ENCODE results near the gene MSH6. TPM values are rescaled to one million over a fixed set of nuclear protein-coding genes. Genes with fewer than 3 reads are reported as not detected.

MSH6 gene
- total RNA-seq, 1 donor from 2014 or later, result 128 TPM

GRCh38 chr2:47769318-47769717 lies 13.6 kb upstream of the MSH6 start:
- Mint-ChIP-seq H3K27me3 (ENCODE audit: insufficient read depth) (peaks cover 2% of the 10 kb centered on the region), H3K36me3 (ENCODE audit: low read depth) (no peaks in the 10 kb centered on the region), H3K27ac (no peak overlapping the region), H3K9me3 (no peaks in the 10 kb centered on the region), H3K4me3 (no peak overlapping the region), H3K4me1 (ENCODE audit: low read depth) (peaks cover 11% of the 10 kb centered on the region)
- intact Hi-C loops (cut with micrococcal nuclease), result loop anchor here (5.0 to 10.0 kb wide), 4 partner anchors 115 to 332 kb away; no protein-coding TSS in a partner anchor
- no peak for DNase-seq (ENCODE audit: low spot score)

DNA sequence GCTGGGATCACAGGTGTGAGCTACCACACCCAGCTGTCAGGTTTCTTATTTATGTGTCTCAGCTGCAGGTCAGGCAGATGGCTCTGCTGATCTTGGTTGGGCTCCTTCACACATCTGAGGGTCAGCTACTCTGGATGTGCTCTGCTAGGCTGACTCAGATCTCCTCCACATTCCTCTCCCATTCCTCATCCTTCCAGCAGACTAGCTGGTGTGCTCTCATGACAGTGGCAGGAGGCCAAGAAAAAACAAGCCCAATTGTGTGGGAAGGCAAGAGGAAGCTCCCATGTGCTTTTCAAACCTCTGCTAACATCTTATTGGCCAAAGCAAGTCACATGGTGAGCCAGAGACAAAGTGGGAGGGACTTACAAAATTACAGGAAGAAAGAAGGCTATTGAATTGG lies 11.7 kb upstream of the MSH6 start:
- intact Hi-C loops (cut with micrococcal nuclease), result no loop called here
- Mint-ChIP-seq H3K27me3 (ENCODE audit: insufficient read depth) (peaks cover 2% of the 10 kb centered on the region), H3K9me3 (no peaks in the 10 kb centered on the region), H3K4me3 (no peak overlapping the region), H3K36me3 (ENCODE audit: low read depth) (no peaks in the 10 kb centered on the region), H3K4me1 (ENCODE audit: low read depth) (peaks cover 11% of the 10 kb centered on the region), H3K27ac (no peak overlapping the region)
- DNase-seq (ENCODE audit: low spot score), result no peak

DNA sequence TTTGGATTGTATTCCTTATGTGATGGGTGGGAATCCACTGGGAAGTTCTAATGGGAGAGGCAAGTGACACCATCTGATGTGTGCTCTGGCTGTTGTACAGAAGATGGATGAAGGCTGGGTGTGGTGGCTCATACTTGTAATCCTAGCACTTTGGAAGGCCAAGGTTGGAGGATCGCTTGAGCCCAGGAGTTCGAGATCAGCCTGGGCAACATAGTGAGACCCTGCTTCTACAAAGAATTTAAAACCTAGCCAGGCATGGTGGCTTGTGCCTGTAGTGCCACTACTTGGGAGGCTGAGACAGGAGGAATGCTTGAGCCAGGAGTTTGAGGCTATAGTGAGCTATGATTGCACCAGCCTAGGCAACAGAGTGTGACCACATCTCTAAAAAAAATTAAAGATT lies 10.6 kb upstream of the MSH6 start:
- Mint-ChIP-seq H3K36me3 (ENCODE audit: low read depth) (no peaks in the 10 kb centered on the region), H3K4me1 (ENCODE audit: low read depth) (peaks cover 11% of the 10 kb centered on the region), H3K27me3 (ENCODE audit: insufficient read depth) (no peaks in the 10 kb centered on the region), H3K4me3 (no peak overlapping the region), H3K27ac (no peak overlapping the region), H3K9me3 (no peaks in the 10 kb centered on the region)
- no peak for DNase-seq (ENCODE audit: low spot score)
- intact Hi-C loops (cut with micrococcal nuclease), result no loop called here

GRCh38 chr2:47774567-47774966 lies 8.4 kb upstream of the MSH6 start:
- no peak overlapping the region for H3K4me3 Mint-ChIP-seq
- H3K4me1 Mint-ChIP-seq (ENCODE audit: low read depth), result peaks cover 5% of the 10 kb centered on the region
- H3K36me3 Mint-ChIP-seq (ENCODE audit: low read depth), result no peaks in the 10 kb centered on the region
- intact Hi-C loops (cut with micrococcal nuclease), result no loop called here
- H3K27me3 Mint-ChIP-seq (ENCODE audit: insufficient read depth), result peaks cover 2% of the 10 kb centered on the region
- H3K9me3 Mint-ChIP-seq, result no peaks in the 10 kb centered on the region
- no peak overlapping the region for H3K27ac Mint-ChIP-seq
- DNase-seq (ENCODE audit: low spot score), result no peak

DNA sequence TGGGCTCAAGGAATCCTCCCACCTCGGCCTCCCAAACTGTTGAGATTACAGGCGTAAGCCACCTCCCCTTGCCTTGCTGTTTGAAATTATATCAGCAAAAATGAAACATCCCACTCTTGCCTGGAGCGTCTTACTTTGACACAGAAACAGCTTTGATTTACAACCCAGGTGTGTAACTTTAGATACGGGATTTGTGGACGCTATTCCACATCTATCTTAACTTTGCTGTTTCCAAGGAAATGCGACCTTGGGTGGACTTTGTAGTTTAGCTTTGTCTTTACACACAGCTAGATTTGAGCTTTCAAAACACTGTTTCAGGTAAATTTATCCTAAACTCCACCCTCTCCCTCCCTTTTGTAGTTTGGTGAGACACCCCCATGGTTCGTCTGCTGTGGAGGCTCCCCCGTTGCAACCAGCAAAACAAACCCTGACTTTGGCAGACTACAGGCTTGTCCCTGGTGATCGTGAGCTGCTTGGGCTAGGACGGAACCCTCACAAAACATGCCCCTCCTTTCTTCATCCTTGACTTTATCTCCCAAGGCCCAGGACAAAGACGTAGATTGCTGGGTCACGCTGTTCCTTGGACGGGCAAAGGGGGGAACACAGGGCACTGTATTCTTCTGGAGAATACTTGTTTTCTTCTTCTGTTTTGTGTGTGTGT lies 5.5 kb upstream of the MSH6 start:
- Mint-ChIP-seq H3K4me1 (ENCODE audit: low read depth) (peaks cover 5% of the 10 kb centered on the region), H3K27ac (no peak overlapping the region), H3K9me3 (no peaks in the 10 kb centered on the region), H3K36me3 (ENCODE audit: low read depth) (no peaks in the 10 kb centered on the region), H3K4me3 (no peak overlapping the region), H3K27me3 (ENCODE audit: insufficient read depth) (peaks cover 2% of the 10 kb centered on the region)
- no peak for DNase-seq (ENCODE audit: low spot score)
- intact Hi-C loops (cut with micrococcal nuclease), result no loop called here

DNA sequence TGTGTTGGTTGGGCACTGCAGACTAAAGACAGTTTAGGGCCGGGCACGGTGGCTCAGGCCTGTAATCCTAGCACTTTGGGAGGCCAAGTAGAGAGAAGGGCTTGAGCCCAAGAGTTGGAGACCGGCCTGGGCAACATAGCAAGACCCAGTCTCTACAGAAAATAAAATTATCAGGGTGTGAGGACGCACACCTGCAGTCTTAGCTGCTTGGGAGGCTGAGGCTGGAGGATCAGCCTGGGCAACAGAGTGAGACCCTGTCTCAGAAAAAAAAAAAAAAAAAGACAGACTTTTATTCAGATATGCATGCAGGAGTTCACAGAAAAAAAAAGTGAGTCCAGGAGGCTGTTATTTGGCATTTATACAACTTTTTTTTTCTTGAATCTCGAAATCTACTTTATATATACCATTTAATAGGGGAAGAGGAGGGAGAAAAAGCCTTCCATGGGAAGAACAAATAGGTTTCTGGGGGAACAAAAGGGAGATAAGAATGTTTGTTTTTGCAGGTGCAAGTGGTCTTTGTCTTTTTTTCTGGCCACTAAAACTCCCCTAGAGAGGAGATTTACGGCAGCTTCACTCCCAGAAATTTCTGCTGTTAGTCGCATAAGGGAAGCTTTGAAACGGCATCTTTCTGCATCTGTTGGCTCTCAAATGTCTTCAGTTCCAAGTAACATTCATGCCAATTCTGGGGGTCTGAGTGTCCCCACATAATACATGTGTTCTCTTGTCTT lies 4.1 kb upstream of the MSH6 start:
- Mint-ChIP-seq H3K27me3 (ENCODE audit: insufficient read depth) (peaks cover 2% of the 10 kb centered on the region), H3K4me3 (no peak overlapping the region), H3K4me1 (ENCODE audit: low read depth) (peaks cover 6% of the 10 kb centered on the region), H3K36me3 (ENCODE audit: low read depth) (no peaks in the 10 kb centered on the region), H3K9me3 (no peaks in the 10 kb centered on the region), H3K27ac (no peak overlapping the region)
- intact Hi-C loops (cut with micrococcal nuclease), result no loop called here
- no peak for DNase-seq (ENCODE audit: low spot score)

- H3K27me3 Mint-ChIP-seq (ENCODE audit: insufficient read depth), result peaks cover 2% of the 10 kb centered on the region
- no peak overlapping the region for H3K27ac Mint-ChIP-seq
- no peaks in the 10 kb centered on the region for H3K9me3 Mint-ChIP-seq
- intact Hi-C loops (cut with micrococcal nuclease), result no loop called here
- H3K36me3 Mint-ChIP-seq (ENCODE audit: low read depth), result no peaks in the 10 kb centered on the region
- DNase-seq (ENCODE audit: low spot score), result no peak
- no peak overlapping the region for H3K4me3 Mint-ChIP-seq
- H3K4me1 Mint-ChIP-seq (ENCODE audit: low read depth), result peaks cover 6% of the 10 kb centered on the region
Measured at GRCh38 chr2:47779426-47779790, 3.5 kb upstream of the MSH6 start.

DNA sequence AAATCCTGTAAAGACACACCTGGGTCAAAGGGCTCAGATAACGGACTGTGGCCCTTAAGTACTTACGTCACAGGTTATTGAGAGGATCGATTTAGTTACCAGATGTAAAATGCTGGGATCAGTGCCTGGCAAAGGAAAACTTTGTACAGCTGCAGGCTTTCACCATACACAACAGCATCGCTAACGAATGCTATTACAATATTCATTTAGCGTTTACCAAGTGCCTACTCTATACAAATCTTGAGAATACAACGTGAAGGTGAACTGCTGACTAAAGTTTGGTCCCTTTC lies 619 bp upstream of the MSH6 start:
- no peaks in the 10 kb centered on the region for H3K9me3 Mint-ChIP-seq
- DNase-seq (ENCODE audit: low spot score), result no peak
- intact Hi-C loops (cut with micrococcal nuclease), result loop anchor here (1.0 to 5.0 kb wide), 6 partner anchors 260 to 866 kb away; partner anchors contain the start of gene MSH2
- H3K4me1 Mint-ChIP-seq (ENCODE audit: low read depth), result peaks cover 21% of the 10 kb centered on the region
- H3K27ac Mint-ChIP-seq, result peak overlapping the region; percentile 63
- H3K27me3 Mint-ChIP-seq (ENCODE audit: insufficient read depth), result peaks cover 2% of the 10 kb centered on the region
- peak overlapping the region; percentile 83 for H3K4me3 Mint-ChIP-seq
- H3K36me3 Mint-ChIP-seq (ENCODE audit: low read depth), result peaks cover 10% of the 10 kb centered on the region

- H3K36me3 Mint-ChIP-seq (ENCODE audit: low read depth), result peaks cover 10% of the 10 kb centered on the region
- H3K27ac Mint-ChIP-seq, result peak overlapping the region; percentile 83
- intact Hi-C loops (cut with micrococcal nuclease), result loop anchor here (1.0 to 5.0 kb wide), 4 partner anchors 123 to 867 kb away; partner anchors contain the start of gene FBXO11
- peak overlapping the region; percentile 91 for H3K4me3 Mint-ChIP-seq
- H3K4me1 Mint-ChIP-seq (ENCODE audit: low read depth), result peaks cover 21% of the 10 kb centered on the region
- no peaks in the 10 kb centered on the region for H3K27me3 Mint-ChIP-seq (ENCODE audit: insufficient read depth)
- no peaks in the 10 kb centered on the region for H3K9me3 Mint-ChIP-seq
- peak; percentile 42 for DNase-seq (ENCODE audit: low spot score)
Measured at GRCh38 chr2:47783486-47784351, 774 bp downstream of the MSH6 start.

DNA sequence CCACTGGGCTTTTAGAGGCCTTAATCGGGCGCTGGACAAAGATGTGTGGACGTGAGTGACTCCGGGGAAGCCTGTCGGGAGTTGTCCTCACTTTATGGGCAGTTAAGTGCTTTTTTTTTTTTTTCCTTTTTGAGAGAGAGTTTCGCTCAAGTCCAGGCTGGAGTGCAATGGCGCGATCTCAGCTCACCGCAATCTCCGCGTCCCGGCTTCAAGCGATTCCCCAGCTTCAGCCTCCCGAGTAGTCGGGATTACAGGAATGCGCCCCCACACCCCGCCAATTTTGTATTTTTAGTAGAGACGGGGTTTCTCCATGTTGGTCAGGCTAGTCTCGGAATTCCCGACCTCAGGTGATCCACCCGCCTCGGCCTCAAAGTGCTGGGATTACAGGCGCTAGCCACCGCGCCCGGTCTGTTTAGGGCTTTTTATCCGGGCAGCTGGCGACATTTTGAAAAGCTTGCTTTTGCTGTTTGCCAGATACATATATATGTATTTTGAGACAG lies 1.5 kb downstream of the MSH6 start:
- intact Hi-C loops (cut with micrococcal nuclease), result loop anchor here (5.0 kb wide), 1 partner anchor 262 kb away; no protein-coding TSS in a partner anchor
- H3K9me3 Mint-ChIP-seq, result no peaks in the 10 kb centered on the region
- H3K36me3 Mint-ChIP-seq (ENCODE audit: low read depth), result peaks cover 10% of the 10 kb centered on the region
- peak overlapping the region; percentile 91 for H3K4me3 Mint-ChIP-seq
- no peak for DNase-seq (ENCODE audit: low spot score)
- peak overlapping the region; percentile 77 for H3K27ac Mint-ChIP-seq
- H3K4me1 Mint-ChIP-seq (ENCODE audit: low read depth), result peaks cover 21% of the 10 kb centered on the region
- H3K27me3 Mint-ChIP-seq (ENCODE audit: insufficient read depth), result no peaks in the 10 kb centered on the region

- no peak for DNase-seq (ENCODE audit: low spot score)
- Mint-ChIP-seq H3K4me1 (ENCODE audit: low read depth) (peaks cover 25% of the 10 kb centered on the region), H3K4me3 (peak overlapping the region; percentile 91), H3K27me3 (ENCODE audit: insufficient read depth) (no peaks in the 10 kb centered on the region), H3K27ac (no peak overlapping the region), H3K36me3 (ENCODE audit: low read depth) (peaks cover 14% of the 10 kb centered on the region), H3K9me3 (no peaks in the 10 kb centered on the region)
- intact Hi-C loops (cut with micrococcal nuclease), result no loop called here
Measured at GRCh38 chr2:47785986-47786385, 3.0 kb downstream of the MSH6 start.

DNA sequence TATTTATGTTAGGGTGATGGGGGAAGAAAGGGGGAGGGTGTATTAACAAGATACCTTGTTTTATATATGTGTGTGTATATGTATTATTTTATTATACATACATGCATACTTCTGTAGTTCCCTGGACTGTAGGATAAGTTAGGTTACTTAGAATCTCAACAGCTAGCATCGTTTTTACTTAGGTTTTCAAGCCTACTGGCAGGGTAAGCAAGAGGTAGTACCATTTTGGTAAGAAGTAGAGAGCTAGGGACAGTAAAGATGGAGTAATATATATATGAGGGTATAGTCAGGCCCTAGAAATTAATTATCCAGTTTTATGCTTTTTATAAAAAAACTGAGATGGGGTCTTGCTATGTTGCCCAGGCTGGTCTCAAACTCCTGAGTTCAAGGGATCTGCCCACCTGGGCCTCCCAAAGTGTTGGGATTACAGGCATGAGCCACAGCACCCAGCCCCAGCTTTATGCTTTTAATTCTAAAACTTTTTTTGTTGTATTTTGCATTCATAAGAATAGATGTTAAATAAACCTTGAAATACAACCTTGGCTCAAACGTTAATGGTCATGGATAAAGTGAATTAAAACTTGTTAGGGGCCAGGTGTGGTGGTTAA lies 13.2 kb downstream of the MSH6 start:
- DNase-seq (ENCODE audit: low spot score), result no peak
- Mint-ChIP-seq H3K9me3 (no peaks in the 10 kb centered on the region), H3K4me3 (no peak overlapping the region), H3K36me3 (ENCODE audit: low read depth) (peaks cover 53% of the 10 kb centered on the region), H3K27me3 (ENCODE audit: insufficient read depth) (no peaks in the 10 kb centered on the region), H3K27ac (no peak overlapping the region), H3K4me1 (ENCODE audit: low read depth) (peaks cover 11% of the 10 kb centered on the region)
- intact Hi-C loops (cut with micrococcal nuclease), result no loop called here
